Effector memory CD4-positive, alpha-beta T cell (primary cell): Measurements from ENCODE around the gene NCOR1.

Experiments used
- DNase-seq, 3 donors: peaks; one replicate each; pipeline ENCODE4 v3.0.0-alpha.2; 2020
- H3K27ac ChIP-seq: 2 replicates; pipeline ENCODE4 v1.7.0; 2013; ENCODE audit warnings: mild to moderate bottlenecking, low read length, moderate library complexity; ENCODE audit not compliant: insufficient read depth, poor library complexity, severe bottlenecking
- H3K27me3 ChIP-seq: replicated peaks from 2 replicates; pipeline ENCODE4 v1.7.0; 2013; ENCODE audit warnings: mild to moderate bottlenecking, low read length; ENCODE audit not compliant: insufficient read depth, control insufficient read depth, poor library complexity, severe bottlenecking
- H3K36me3 ChIP-seq: 2 replicates; pipeline ENCODE4 v1.7.0; 2013; ENCODE audit warnings: mild to moderate bottlenecking, low read length, moderate library complexity; ENCODE audit not compliant: control insufficient read depth, insufficient read depth
- H3K4me1 ChIP-seq: 2 replicates; pipeline ENCODE4 v1.7.0; 2013; ENCODE audit warnings: low read length, mild to moderate bottlenecking; ENCODE audit not compliant: control insufficient read depth, insufficient read depth, poor library complexity, severe bottlenecking
- H3K4me3 ChIP-seq: 2 replicates; pipeline ENCODE4 v1.7.0; 2013; ENCODE audit warnings: low read length, low read depth, mild to moderate bottlenecking; ENCODE audit not compliant: insufficient read depth, poor library complexity, severe bottlenecking
- H3K9me3 ChIP-seq: 2 replicates; pipeline ENCODE4 v1.7.0; 2013; ENCODE audit warnings: mild to moderate bottlenecking, low read length, moderate library complexity; ENCODE audit not compliant: control insufficient read depth
- total RNA-seq, 3 donors: gene quantifications; one replicate each; lab custom pipeline; 2026; lab: John Stamatoyannopoulos, UW

Gene NCOR1
- total RNA-seq: 205 to 285 (median 258) reads per million in 3 donors

- Histone ChIP-seq H3K27ac (peak within 1 kb of the TSS; percentile 82), H3K4me1 (peaks cover 3% of the 10 kb centered on the region), H3K27me3 (no peaks in the 10 kb centered on the region), H3K9me3 (no peaks in the 10 kb centered on the region), H3K4me3 (peak within 1 kb of the TSS; percentile 91), H3K36me3 (peaks cover 5% of the 10 kb centered on the region)
- DNase-seq: peak; percentile 77 to 85 (median 80)
Measured at GRCh38 chr17:16215273-16215964, at the start of gene NCOR1. Gene NCOR1 (minus strand): TSS chr17:16215534. CDS start chr17:16194569, 20,965 bp downstream.

- Histone ChIP-seq H3K27ac (no peak overlapping the region), H3K9me3 (no peaks in the 10 kb centered on the region), H3K4me3 (no peak overlapping the region), H3K4me1 (peaks cover 2% of the 10 kb centered on the region), H3K36me3 (no peaks in the 10 kb centered on the region), H3K27me3 (no peaks in the 10 kb centered on the region)
- no peak for DNase-seq
Measured at GRCh38 chr17:16262201-16262600, 46.9 kb upstream of the NCOR1 start.

- H3K27me3 ChIP-seq: no peaks in the 10 kb centered on the region
- H3K27ac ChIP-seq: no peak overlapping the region
- no peaks in the 10 kb centered on the region for H3K9me3 ChIP-seq
- H3K4me1 ChIP-seq: no peaks in the 10 kb centered on the region
- no peak for DNase-seq
- H3K4me3 ChIP-seq: no peak overlapping the region
- no peaks in the 10 kb centered on the region for H3K36me3 ChIP-seq
Measured at GRCh38 chr17:16261049-16261448, 45.7 kb upstream of the NCOR1 start.

GRCh38 chr17:16259926-16260325 lies 44.6 kb upstream of the NCOR1 start:
- no peak overlapping the region for H3K27ac ChIP-seq
- no peaks in the 10 kb centered on the region for H3K36me3 ChIP-seq
- DNase-seq: no peak
- no peaks in the 10 kb centered on the region for H3K9me3 ChIP-seq
- H3K27me3 ChIP-seq: no peaks in the 10 kb centered on the region
- H3K4me1 ChIP-seq: no peaks in the 10 kb centered on the region
- no peak overlapping the region for H3K4me3 ChIP-seq

GRCh38 chr17:16258901-16259300 lies 43.6 kb upstream of the NCOR1 start:
- no peak overlapping the region for H3K27ac ChIP-seq
- no peaks in the 10 kb centered on the region for H3K9me3 ChIP-seq
- H3K4me3 ChIP-seq: no peak overlapping the region
- H3K27me3 ChIP-seq: no peaks in the 10 kb centered on the region
- H3K4me1 ChIP-seq: no peaks in the 10 kb centered on the region
- H3K36me3 ChIP-seq: no peaks in the 10 kb centered on the region
- DNase-seq: no peak

GRCh38 chr17:16255481-16255921 lies 40.2 kb upstream of the NCOR1 start:
- Histone ChIP-seq H3K36me3 (no peaks in the 10 kb centered on the region), H3K27ac (no peak overlapping the region), H3K9me3 (no peaks in the 10 kb centered on the region), H3K27me3 (no peaks in the 10 kb centered on the region), H3K4me1 (no peaks in the 10 kb centered on the region), H3K4me3 (no peak overlapping the region)
- no peak for DNase-seq

GRCh38 chr17:16254773-16255400 lies 39.6 kb upstream of the NCOR1 start:
- Histone ChIP-seq H3K4me3 (no peak overlapping the region), H3K27ac (no peak overlapping the region), H3K36me3 (no peaks in the 10 kb centered on the region), H3K4me1 (no peaks in the 10 kb centered on the region), H3K9me3 (no peaks in the 10 kb centered on the region), H3K27me3 (no peaks in the 10 kb centered on the region)
- DNase-seq: no peak

GRCh38 chr17:16251556-16251955 lies 36.2 kb upstream of the NCOR1 start:
- Histone ChIP-seq H3K4me3 (no peak overlapping the region), H3K27ac (no peak overlapping the region), H3K9me3 (no peaks in the 10 kb centered on the region), H3K4me1 (no peaks in the 10 kb centered on the region), H3K27me3 (no peaks in the 10 kb centered on the region), H3K36me3 (no peaks in the 10 kb centered on the region)
- DNase-seq: no peak

- Histone ChIP-seq H3K36me3 (no peaks in the 10 kb centered on the region), H3K27ac (no peak overlapping the region), H3K27me3 (no peaks in the 10 kb centered on the region), H3K4me3 (no peak overlapping the region), H3K4me1 (no peaks in the 10 kb centered on the region), H3K9me3 (no peaks in the 10 kb centered on the region)
- no peak for DNase-seq
Measured at GRCh38 chr17:16251043-16251442, 35.7 kb upstream of the NCOR1 start.

- Histone ChIP-seq H3K9me3 (no peaks in the 10 kb centered on the region), H3K36me3 (no peaks in the 10 kb centered on the region), H3K27me3 (no peaks in the 10 kb centered on the region), H3K4me1 (no peaks in the 10 kb centered on the region), H3K27ac (no peak overlapping the region), H3K4me3 (no peak overlapping the region)
- no peak for DNase-seq
Measured at GRCh38 chr17:16250635-16251034, 35.3 kb upstream of the NCOR1 start.
